Skeletal muscle cell (primary cell): Measurements from ENCODE around the gene CDYL.

ENCODE experiments used
- DNase-seq: peaks from one replicate; pipeline ENCODE4 v3.0.0-alpha.2; 2010; ENCODE audit warnings: low read depth
- H3K4me3 ChIP-seq: 2 replicates; pipeline ENCODE4 v1.5.1; 2011; ENCODE audit warnings: low read depth, mild to moderate bottlenecking, control low read depth, low read length, moderate library complexity

Gene CDYL

DNA sequence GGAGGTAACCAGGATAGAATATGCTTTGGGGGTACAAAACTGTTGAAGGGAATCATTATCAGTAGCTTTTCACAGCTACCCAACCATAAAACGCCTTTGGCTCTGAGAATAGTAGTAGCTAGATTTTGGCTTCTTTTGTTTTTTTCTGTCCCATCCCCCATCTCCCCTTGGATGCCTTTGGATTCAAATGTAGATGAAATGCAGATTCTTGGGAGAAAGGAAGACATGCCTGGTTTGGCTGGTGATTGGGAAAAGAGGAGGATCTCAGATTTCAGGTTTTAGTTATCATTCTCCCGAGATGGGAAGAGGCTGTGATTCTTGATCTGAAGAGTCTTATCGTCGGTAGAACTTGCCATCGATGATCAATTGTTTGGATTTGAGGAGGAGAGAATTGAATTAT, 3.5 kb upstream of the CDYL start:
- DNase-seq: no peak
- H3K4me3 ChIP-seq: no peak overlapping the region

DNA sequence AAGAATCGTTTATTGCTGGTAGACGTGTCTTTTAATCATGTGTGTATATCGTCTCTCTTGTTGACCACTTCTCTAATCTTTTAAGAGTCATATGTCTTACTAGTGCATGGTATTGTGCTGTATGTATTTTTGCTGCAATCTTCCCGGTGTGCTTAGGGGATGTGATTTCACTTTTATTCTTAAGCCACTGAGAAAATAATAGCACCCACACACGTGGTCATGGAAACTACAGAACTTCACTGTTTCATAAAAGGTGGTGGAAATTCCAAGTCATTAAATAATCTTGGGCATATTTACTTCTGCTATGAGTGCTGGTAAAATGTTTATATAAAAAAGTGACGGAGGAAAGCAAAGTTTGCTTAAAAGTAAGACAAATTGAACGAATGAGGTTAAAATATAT, 3.0 kb upstream of the CDYL start:
- no peak for DNase-seq
- H3K4me3 ChIP-seq: no peak overlapping the region

DNA sequence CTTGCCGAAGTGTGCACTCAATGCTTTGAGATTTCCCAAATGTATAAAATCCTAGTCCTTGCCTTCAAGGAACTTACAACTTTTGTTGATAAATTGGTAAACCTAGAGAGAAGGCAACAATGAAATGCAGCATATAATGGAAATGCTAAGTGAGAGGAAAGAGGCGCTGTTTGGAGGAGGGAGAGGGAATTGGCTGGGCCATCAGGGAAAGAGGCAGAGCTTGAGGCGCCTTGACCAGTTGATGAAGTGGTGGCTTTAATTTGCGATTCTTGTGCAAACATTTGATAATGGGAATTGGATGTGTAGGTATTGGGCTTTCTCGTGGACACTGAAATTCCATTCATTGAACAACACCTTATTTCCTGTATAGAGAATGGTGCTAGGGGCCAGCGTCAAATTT, 1.9 kb upstream of the CDYL start:
- H3K4me3 ChIP-seq: no peak overlapping the region

GRCh38 chr6:4774715-4775493, 1.3 kb upstream of the CDYL start:
- no peak for DNase-seq
- peak overlapping the region; percentile 49 for H3K4me3 ChIP-seq

More for the DNA sequence above, 1.9 kb upstream of the CDYL start:
- DNase-seq: no peak

DNA sequence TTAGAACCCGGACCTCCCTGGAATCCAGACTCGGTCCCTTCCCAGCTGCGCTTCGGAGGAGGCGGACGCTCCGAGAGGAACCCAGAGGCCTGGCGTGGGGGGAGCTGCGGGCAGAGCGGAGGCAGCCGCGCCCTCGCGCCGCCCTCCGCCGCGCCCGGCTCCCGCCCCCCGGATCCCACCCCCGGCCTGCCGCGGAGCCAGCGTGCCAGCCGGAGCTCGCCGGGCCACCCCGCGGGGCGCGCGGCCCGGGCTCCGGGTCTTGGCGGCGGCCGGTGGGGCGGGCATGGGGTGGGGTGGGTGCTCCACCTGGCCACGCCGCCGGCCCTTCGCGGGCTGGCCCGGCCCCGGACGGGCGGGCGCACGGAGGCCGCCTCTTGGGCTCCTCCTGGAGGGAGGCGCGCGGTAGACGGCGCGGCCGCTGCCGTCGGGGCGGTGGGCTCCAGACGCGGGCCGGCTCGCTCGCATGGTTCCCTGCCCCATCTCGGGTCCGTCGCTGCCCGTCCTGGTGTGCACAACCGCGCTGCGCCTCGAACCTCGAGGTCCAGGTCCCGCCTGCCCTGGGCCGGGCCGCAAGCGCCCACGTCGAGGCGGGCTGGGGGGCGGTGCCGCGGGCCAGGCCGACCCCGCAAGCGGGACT, 592 bp upstream of the CDYL start:
- peak overlapping the region; percentile 50 for H3K4me3 ChIP-seq
- DNase-seq: peak; percentile 40

DNA sequence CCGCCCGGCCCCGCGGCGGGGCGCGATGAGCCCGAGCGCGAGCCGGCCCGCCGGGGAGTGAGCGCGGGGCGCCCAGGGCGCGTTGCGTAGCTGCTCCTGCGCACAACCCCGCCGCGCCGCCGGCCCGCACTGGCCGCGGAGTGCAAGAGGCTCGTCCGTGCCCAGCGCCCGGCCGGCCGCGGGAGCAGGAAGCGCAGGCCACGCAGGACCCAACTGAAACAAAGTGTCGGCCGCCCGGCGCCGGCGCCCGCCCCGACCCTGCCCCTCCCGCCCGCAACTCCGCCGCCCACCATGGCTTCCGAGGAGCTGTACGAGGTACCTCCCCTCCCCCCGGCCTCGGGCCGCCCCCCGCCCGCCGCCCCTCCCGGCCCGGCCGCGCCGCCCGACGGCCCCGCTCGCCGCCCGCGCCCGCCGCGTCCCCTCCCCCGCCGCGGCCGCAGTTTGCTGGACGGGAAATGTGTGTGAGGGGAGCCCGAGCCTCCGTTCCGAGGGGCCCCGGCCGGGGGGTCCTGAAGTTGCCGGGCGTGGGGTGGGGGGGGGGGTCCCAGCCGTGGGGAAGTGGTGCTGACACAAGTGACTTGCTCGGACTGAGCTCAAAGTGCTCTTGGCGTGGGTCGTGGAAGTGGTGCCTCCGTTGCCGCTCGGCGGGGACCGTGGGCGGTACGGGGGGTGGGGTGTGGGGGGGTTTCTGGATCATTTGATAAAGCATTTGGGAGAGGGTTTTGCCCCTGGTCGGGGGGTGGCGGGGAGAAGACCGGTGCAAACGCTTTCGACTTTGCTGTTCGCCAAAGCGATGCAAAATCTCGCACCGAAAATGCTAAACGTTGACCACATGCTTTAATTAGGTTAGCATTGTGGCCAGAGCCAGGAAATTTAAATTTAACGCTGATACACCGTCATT, 539 bp downstream of the CDYL start:
- no peak for DNase-seq
- peak overlapping the region; percentile 68 for H3K4me3 ChIP-seq

DNA sequence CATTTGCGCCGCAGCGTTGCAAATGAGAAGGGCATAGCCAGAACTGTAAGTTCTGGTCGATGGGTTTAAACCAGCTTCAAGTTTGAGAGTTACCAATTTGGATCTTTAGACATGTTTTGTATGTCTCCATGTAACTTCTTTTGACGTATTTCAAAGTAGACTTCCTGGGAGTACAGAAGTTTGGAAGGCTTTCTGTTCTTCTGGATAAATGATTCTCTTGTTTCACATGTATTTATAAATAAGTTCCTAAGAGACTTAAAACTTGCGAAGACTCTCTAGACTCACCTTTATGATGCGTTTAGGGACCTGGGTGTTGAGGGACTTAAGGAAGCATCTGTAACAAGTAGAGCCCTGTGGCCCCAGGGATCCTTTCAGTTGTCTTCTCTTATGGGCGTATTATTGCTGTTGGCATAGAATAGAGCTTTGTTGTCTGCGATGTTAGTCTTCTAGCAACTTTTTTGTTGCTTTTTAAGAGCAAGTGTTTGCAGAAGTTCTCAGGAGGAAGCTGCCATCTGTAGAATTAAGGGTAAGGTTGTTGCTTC, 1.3 kb downstream of the CDYL start:
- H3K4me3 ChIP-seq: peak overlapping the region; percentile 68
- DNase-seq: no peak

GRCh38 chr6:4778086-4778485, 1.9 kb downstream of the CDYL start:
- peak overlapping the region; percentile 68 for H3K4me3 ChIP-seq
- DNase-seq: no peak

DNA sequence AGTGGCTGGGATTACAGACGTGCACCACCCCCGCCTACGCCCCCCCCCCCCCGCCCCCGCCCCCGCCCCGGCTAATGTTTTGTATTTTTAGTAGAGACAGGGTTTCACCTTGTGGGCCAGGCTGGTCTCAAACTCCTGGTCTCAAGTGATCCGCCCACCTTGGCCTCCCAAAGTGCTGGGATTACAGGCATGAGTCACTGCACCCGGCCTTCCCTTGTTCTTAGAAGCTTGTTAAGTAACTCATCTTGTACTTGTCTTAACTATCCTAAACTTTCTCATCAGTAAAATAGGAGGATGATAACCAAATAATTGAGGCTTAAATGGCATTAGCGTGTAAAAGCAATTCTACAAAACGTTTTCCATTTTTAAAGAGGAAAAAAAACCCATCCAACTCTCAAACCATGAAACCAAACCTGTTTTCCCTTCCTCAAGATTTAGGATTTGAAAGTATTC, 4.2 kb downstream of the CDYL start:
- no peak overlapping the region for H3K4me3 ChIP-seq
- DNase-seq: no peak

DNA sequence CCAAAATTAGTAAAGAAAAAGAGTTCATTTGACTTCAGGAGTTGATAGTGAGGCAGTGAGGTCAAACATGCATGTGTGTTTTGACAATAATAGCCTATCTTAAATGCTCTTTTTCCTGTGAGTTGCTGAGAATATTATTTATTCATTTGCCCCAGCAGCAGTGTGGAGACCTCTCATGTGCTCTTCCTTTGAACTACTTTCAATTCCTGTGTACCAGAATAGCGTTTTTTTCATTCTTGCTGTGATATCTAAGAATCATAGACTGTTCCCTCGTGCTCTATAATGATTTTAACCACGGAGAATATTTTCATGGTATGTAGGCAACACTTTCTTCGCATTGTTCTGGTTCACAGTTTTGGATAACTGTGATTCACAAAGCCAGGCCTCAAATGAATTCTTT, 5.2 kb downstream of the CDYL start:
- no peak for DNase-seq
- H3K4me3 ChIP-seq: no peak overlapping the region

DNA sequence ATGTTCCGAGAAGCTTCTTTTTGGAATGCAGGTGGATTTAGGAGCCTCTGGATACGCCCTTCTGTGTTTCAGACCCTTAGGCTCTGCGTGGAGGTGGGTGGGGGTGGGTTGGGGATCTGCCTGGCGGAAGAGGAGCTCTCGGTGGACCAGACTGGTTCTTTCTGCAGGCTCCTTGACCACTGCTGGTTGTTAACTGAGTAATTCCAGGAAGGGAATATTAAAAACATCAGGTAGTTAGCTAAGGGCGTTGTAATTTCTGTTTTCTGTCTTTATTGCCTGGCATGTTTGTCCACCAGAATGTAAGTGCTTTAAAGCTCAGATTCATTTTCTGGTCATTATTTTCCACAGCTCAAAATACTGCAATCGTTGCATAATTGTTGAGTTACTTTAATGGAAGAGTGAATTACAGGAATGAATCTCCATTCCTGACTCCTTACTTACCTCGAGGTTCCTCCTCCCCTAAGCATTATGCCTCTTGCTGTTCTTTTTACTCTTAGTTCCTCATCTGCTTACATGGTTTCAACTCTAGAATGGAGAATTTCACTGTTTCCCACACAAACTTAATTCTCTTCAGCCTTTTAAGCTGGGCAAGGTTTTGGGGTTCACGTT, 5.9 kb downstream of the CDYL start:
- no peak for DNase-seq
- H3K4me3 ChIP-seq: no peak overlapping the region

DNA sequence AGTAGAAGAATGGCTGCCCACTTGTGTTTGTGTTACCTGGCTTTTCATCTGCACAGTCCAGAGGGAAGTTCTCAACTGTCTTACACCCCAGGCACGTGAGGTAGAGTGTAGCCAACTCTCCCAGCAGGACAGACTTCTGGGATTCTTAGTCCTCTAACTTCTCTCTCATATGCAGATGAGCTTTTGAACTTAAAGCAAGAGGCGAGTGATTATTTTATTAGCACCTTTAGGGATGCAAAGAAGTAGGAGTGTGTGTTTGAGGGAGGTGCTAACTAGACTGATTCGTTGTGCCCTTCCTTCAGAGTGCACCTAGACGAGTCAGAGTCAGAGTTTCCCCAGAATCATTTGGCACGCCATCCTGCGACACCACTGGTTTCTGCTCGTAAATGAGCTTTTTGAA, 10.8 kb downstream of the CDYL start:
- no peak for DNase-seq
- no peak overlapping the region for H3K4me3 ChIP-seq

DNA sequence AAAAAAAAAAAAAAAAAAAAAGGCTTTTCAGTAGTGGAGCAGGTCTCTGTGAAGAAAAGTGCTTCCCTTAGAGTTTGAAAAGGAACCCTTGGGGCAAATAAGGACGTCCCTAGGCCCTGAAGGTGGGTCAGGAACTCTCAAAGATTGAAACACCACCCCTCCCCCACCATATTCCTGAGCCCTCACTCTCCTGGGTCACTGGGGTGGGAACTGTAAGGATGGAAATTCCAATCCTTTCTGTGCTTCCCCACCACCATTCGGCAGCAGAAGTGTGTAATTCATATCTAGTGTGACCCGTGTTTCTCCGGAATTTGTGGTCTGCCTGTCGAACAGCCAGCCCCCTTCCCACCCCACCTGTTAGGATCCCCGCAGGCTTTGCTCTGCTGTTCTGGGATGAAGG, 12.3 kb downstream of the CDYL start:
- no peak overlapping the region for H3K4me3 ChIP-seq
- DNase-seq: no peak

- H3K4me3 ChIP-seq: no peak overlapping the region
- no peak for DNase-seq
Measured at GRCh38 chr6:4788953-4789584, 12.9 kb downstream of the CDYL start.

GRCh38 chr6:4790158-4790899, 14.1 kb downstream of the CDYL start:
- no peak overlapping the region for H3K4me3 ChIP-seq
- no peak for DNase-seq

DNA sequence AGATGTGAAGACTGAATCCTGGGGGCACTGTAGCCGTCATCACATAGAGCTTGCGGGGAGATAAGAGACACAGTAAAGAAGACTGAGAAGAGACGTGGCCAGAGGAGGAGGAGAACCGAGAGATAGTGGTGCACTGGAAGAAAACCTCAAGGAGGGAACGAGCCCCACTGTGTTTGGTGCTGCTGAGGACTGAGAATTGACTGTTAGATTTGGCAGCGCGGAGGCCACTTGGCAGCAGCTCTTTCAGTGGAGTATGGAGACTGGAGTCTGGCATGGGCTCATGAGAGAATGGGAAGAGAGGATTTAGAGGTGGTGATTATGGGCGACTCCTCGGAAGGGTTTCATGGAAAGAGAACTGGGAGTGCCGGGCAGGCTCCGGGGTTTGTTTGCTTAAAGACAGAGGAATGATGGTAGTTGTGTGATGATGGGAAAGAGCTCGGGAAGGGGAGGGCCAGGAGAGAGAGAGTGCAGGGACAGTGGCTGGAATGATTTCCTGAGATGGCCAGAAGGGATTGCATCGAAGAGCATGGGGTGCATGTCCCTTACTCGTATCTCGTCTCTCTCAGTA, 18.0 kb downstream of the CDYL start:
- H3K4me3 ChIP-seq: no peak overlapping the region
- DNase-seq: no peak

- no peak for DNase-seq
- no peak overlapping the region for H3K4me3 ChIP-seq
Measured at GRCh38 chr6:4797587-4797986, 21.4 kb downstream of the CDYL start.

DNA sequence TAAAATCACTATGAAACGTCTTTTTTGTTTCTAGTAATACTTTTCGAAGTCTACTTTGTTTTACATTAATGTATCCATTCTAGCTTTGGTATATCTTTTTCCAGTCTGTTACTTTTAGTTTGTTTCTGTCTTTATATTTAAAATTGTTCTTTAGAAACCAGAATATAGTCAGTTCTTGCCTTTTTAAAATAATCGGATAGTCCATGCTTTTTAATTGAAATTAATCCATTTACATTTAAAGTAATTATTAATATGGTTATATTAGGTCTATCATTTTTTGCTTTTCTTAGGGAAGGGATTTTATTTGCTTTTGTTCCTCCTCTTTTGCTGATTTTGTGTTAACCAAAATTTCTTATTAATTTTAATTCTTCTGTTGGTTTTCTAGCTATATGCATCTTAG, 23.7 kb downstream of the CDYL start:
- no peak for DNase-seq
- no peak overlapping the region for H3K4me3 ChIP-seq
